22Rv1 (cell line): ENCODE results near the gene PNPLA7.
"Not testable (repeated sequence)": the region's sequence is repeated elsewhere in the genome, so short reads cannot be mapped to it uniquely, and the experiment has no call there.

Experiments used
- H3K27ac ChIP-seq: fragments of 450-650 bp; 2 replicates; pipeline ENCODE4 v1.5.1; 2017
- ZFX ChIP-seq: fragments of 450-650 bp; IDR thresholded peaks from 2 replicates; pipeline ENCODE4 v1.6.1; 2017; ENCODE audit warnings: antibody characterized with exemption, borderline replicate concordance
- TF ChIP-seq, protein P1 (sequence below): fragments of 450-650 bp; IDR thresholded peaks from 2 replicates; pipeline ENCODE4 v1.5.1; 2017; ENCODE audit warnings: mild to moderate bottlenecking

Gene PNPLA7

DNA sequence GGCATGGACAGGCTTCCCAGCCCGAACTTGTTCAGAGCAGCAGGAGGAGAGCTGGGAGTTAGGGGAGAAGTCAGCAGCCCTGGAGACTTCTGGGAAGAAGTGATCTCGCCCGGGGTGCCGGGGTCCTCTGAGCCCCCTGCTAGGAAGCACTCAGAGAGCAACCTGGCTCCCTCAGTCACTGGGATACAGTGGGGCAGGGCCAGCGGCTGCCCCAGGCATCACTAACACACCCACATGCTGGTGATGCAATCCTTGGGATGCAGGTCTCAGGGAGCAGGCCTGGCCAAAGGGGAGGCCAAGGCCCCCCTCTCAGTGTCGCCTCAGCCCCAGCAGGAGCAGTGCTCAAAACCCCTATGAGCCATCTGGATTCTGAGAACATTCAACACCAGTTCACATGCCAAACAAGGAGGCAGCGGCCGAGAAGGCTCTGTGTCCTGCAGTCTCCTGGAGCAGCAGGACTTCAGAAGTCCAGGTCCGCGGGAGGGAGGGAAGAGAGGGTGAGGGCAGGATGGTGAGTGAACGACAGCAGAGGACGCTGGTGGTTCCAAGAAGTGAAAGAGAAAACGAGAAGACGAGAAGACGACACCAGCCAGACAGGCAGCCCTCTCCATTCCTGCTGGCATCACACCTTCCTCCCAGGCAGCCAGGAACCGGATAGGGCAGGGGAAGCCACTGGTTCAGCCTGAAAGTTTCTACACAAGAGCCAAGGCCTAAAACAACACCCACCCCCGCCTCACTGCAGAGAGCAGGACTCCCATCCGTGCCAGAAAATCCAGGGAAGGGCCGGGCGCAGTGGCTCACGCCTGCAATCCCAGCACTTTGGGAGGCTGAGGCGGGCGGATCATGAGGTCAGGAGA is 2.3 kb downstream of the PNPLA7 start:
- TF ChIP-seq, protein P1, sequence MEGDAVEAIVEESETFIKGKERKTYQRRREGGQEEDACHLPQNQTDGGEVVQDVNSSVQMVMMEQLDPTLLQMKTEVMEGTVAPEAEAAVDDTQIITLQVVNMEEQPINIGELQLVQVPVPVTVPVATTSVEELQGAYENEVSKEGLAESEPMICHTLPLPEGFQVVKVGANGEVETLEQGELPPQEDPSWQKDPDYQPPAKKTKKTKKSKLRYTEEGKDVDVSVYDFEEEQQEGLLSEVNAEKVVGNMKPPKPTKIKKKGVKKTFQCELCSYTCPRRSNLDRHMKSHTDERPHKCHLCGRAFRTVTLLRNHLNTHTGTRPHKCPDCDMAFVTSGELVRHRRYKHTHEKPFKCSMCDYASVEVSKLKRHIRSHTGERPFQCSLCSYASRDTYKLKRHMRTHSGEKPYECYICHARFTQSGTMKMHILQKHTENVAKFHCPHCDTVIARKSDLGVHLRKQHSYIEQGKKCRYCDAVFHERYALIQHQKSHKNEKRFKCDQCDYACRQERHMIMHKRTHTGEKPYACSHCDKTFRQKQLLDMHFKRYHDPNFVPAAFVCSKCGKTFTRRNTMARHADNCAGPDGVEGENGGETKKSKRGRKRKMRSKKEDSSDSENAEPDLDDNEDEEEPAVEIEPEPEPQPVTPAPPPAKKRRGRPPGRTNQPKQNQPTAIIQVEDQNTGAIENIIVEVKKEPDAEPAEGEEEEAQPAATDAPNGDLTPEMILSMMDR = no peak
- TF ChIP-seq ZFX = no peak
- H3K27ac ChIP-seq = no peak overlapping the region

DNA sequence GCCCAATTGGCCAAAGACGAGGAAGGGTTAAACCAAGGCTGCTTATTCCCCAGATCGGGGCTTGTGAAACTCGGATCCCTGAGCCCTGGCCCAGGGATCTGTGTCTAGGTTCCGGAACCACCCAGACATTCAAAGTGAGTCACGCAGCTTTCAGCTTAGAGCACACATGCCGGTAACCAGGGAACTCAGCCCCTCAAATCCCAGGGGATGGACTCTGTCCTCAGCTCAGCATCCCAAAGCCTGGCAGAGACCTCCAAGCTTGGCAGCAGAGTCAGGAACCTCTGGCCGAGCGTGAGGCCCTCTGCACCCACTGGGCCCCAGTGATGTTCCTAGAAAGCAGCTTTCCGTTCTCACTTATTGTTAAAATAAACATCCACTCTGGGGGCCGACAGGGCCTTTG is 5.1 kb downstream of the PNPLA7 start:
- no peak for TF ChIP-seq ZFX
- TF ChIP-seq, protein P1 = no peak

DNA sequence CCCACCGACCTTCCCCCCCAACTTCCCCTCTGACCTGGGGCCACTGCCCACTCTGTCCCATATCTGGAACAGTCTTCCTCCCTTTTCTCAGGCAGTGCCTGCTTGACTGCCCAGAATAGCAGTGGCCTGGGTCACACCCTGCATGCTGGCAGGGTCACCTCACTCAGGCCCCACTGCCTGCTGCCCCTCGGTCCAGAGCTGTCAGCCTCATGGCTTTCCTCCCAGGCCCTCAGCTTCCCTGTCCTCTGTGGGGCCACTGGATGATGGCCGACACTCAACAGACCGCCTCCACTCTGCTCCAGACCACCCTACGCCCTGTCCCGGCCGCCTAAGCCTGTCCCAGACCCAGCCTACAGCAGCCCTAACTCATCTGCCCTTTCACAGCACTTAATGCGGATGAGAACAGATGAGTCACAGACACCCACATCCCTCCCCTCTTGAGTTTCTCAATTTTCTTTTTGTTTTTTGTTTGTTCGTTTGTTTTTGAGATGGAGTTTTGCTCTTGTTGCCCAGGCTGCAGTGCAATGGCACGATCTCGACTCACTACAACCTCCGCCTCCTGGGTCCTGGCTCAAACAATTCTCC is 5.9 kb downstream of the PNPLA7 start:
- TF ChIP-seq ZFX = no peak
- TF ChIP-seq, protein P1 = no peak
- H3K27ac ChIP-seq = no peak overlapping the region

More for the DNA sequence above, 5.1 kb downstream of the PNPLA7 start:
- H3K27ac ChIP-seq = no peak overlapping the region

DNA sequence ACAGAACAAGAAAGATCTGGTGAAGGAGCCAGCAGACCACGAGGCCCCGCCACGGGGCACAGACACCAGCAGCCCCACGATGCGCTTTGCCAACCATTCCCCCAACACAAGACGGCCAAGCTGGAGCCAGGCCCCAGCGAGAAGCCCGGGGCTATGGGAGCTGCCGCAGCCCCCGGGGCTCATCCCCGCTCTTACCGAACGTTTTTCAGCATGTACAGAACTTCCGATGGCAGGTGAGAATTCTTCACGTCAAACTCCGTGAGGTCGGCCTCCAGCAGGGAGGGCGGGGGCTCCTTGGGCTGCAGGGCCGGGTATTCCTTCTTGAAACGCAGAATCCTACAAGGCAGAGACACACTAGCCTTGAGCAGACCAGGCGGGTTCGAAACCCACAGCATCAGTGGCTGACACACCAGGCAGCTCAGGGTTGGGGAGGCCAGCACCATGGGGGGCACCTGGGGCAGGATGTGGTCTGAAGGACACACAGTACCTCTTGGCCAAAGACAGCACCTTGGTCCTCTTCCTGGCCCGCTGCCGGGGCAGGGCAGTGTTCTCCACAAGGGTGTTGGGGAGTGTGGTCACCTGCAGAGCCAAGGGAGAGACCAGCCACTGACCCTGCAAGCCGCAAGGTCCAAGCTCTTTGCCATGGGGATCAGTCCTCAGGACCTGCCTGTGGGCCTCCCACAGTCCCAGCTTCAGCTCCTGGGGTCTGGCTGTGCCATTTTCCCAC is 6.8 kb downstream of the PNPLA7 start:
- no peak for TF ChIP-seq ZFX
- TF ChIP-seq, protein P1 = no peak
- H3K27ac ChIP-seq = no peak overlapping the region

DNA sequence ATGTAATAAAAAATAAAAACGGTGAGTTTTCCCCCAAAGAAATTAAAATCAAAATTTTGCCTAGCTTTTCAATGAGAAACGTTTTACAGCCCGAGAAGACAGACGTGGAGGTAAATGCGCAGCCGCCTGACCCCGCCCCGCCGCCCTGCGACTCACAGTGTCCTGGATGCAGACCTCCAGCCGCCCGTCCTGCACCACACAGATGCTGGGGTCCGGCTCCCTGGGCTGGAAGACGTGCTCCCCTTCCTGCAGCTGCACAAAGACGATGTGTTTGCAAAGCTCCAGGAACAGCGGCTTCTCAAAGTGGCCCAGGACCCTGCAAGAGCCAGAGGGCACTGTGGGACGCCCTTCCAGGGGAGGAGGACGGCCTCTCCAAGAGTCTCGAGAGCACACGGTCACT is 7.7 kb downstream of the PNPLA7 start:
- TF ChIP-seq, protein P1 = no peak
- TF ChIP-seq ZFX = no peak
- no peak overlapping the region for H3K27ac ChIP-seq

DNA sequence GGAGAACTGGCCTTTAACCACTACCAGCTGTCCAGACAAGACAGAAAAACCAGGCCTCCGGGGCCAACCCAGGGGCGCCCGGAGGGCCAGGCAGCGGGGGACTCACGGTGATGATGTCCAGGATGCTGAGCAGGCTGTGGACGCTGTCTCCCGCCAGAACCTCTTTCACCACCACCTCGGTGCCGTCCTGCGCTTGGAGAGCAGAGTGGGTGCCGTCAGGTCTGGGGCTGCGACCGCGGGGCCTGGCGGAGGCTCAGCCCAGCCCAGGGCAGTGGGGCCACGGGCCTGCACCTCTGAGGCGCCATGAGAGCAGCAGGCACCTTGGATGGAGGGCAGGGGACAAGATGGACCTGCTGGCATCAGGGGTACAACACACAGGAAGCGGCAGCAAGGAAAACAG is 9.7 kb downstream of the PNPLA7 start:
- no peak for TF ChIP-seq ZFX
- TF ChIP-seq, protein P1 = no peak
- H3K27ac ChIP-seq = no peak overlapping the region

DNA sequence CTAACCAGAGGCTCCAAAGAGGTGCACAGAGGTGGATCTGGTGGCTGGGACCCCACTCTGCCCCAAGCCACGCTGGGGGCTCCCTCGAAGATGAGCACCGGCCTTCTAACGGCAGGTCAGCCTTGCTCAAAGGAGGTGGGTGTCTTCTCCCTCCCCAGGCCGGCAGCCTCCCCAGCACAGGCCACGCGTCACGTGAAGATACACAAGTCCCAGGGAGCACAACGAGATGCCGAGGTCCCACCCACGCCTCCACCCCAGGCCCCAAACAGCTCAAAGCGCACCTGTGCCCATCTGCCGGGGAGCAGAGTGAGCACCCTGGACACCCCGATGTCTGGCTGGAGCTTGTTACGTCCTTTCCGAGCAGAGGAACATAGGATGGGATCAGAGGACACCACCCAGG is 12.1 kb downstream of the PNPLA7 start:
- no peak overlapping the region for H3K27ac ChIP-seq
- TF ChIP-seq, protein P1 = no peak
- no peak for TF ChIP-seq ZFX

DNA sequence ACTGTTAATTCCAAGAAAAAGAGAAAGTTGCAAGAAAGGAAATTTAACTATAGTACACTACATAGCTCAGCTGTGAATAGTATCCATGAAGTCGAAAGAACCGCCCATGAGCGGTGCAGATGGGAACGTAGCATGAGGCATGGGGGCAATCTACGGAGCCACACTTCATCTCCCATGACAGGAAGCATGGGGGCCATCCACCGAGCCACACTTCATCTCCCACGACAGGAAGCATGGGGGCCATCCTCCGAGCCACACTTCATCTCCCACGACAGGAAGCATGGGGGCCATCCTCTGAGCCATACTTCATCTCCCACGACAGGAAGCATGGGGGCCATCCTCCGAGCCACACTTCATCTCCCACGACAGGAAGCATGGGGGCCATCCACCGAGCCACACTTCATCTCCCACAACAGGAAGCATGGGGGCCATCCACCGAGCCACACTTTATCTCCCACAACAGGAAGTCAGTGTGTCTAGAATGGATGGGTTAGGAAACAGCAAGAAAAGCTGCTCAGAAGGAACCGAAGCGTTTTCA is 13.5 kb downstream of the PNPLA7 start:
- H3K27ac ChIP-seq = not testable (repeated sequence)
